ENCODE measurements around the gene MAPKAP1.

Gene MAPKAP1

DNA sequence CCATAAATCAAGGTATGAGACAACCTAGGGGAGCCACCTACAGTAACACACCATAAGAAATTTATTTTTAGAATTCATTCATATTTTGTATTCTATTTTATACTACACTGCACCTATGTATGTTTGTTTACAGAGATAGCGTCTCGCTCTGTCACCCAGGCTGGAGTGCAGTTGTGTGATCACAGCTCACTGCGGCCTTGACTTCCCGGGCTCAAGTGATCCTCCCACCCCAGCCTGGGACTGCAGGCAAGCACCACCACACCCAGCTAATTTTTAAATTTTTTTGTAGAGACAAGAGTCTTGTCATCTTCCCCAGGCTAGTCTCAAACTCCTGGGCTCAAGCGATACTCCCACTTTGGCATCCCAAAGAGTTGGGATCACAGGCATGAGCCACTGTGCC lies 25.4 kb downstream of the MAPKAP1 start:
- Histone ChIP-seq H3K27me3 (ENCODE audit: control insufficient read depth in 1 of 2, insufficient read depth in 2 of 2, low read length in 2 of 2) (no peaks in the 10 kb centered on the region), H3K4me3 (ENCODE audit: low read depth in 1 of 2, low read length in 2 of 2) (no peak overlapping the region), H3K9me3 (ENCODE audit: control insufficient read depth in 1 of 2, low read length in 2 of 2) (no peaks in the 10 kb centered on the region), H3K4me1 (ENCODE audit: control insufficient read depth in 1 of 2, insufficient read depth in 2 of 2, low read length in 2 of 2) (no peaks in the 10 kb centered on the region), H3K36me3 (ENCODE audit: control insufficient read depth in 1 of 2, insufficient read depth in 2 of 2, low read length in 2 of 2) (no peaks in the 10 kb centered on the region), H3K9ac (ENCODE audit: low read depth in 1 of 2, low read length in 2 of 2) (no peak overlapping the region), H3K27ac (ENCODE audit: low read depth, low read length) (no peak overlapping the region)

DNA sequence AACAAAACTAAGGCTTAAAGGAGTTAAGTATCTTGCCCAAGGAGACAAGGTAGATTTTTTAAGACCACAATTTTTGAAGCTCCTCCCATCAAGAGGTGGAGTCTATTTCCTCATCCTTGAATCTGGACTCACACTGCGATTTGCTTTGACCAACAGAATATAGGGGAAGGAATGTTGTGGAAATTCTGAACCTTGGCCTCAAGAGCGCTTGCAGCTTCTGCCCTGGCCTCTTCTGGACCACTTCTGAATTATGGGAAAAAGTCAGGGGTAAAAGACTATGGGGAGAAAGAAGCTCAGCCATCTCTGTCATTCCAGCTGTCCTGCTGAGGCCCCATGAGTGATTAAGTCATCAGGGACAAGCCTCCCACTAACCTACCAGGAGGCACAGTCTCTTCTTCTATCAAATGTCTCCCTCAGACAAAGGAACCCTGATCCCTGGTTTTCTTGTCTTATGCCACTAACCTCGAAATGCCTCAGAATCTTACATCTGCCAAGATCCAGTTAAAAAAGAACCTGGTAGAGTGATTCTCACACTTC lies 25.9 kb downstream of the MAPKAP1 start:
- no peaks in the 10 kb centered on the region for H3K36me3 ChIP-seq (ENCODE audit: control insufficient read depth in 1 of 2, insufficient read depth in 2 of 2, low read length in 2 of 2)
- H3K9ac ChIP-seq (ENCODE audit: low read depth in 1 of 2, low read length in 2 of 2) = no peak overlapping the region
- H3K27ac ChIP-seq (ENCODE audit: low read depth, low read length) = no peak overlapping the region
- H3K9me3 ChIP-seq (ENCODE audit: control insufficient read depth in 1 of 2, low read length in 2 of 2) = no peaks in the 10 kb centered on the region
- H3K27me3 ChIP-seq (ENCODE audit: control insufficient read depth in 1 of 2, insufficient read depth in 2 of 2, low read length in 2 of 2) = no peaks in the 10 kb centered on the region
- no peak overlapping the region for H3K4me3 ChIP-seq (ENCODE audit: low read depth in 1 of 2, low read length in 2 of 2)
- H3K4me1 ChIP-seq (ENCODE audit: control insufficient read depth in 1 of 2, insufficient read depth in 2 of 2, low read length in 2 of 2) = no peaks in the 10 kb centered on the region

DNA sequence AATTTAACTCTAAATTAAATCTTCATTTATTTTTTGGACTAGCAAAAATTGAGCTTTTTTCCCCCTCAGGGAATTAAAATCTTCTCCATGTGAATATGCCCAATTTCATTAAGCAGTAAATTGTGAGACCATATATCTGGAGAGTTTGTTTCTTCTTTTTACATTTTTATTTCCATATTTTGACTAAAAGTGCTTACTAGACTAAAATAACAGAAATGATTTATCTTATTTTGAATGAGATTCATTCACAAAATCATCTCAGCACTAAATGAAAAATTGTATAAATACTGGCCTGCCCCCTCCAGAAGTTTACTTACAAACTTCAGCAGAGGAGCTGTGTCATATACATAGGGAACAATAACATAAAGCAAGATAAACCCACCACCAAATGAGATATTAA lies 26.6 kb downstream of the MAPKAP1 start:
- Histone ChIP-seq H3K4me1 (ENCODE audit: control insufficient read depth in 1 of 2, insufficient read depth in 2 of 2, low read length in 2 of 2) (peaks cover 0 to under 1% of the 10 kb centered on the region in 2 donors), H3K9ac (ENCODE audit: low read depth in 1 of 2, low read length in 2 of 2) (no peak overlapping the region), H3K27me3 (ENCODE audit: control insufficient read depth in 1 of 2, insufficient read depth in 2 of 2, low read length in 2 of 2) (no peaks in the 10 kb centered on the region), H3K4me3 (ENCODE audit: low read depth in 1 of 2, low read length in 2 of 2) (no peak overlapping the region), H3K36me3 (ENCODE audit: control insufficient read depth in 1 of 2, insufficient read depth in 2 of 2, low read length in 2 of 2) (no peaks in the 10 kb centered on the region), H3K9me3 (ENCODE audit: control insufficient read depth in 1 of 2, low read length in 2 of 2) (no peaks in the 10 kb centered on the region), H3K27ac (ENCODE audit: low read depth, low read length) (no peak overlapping the region)

DNA sequence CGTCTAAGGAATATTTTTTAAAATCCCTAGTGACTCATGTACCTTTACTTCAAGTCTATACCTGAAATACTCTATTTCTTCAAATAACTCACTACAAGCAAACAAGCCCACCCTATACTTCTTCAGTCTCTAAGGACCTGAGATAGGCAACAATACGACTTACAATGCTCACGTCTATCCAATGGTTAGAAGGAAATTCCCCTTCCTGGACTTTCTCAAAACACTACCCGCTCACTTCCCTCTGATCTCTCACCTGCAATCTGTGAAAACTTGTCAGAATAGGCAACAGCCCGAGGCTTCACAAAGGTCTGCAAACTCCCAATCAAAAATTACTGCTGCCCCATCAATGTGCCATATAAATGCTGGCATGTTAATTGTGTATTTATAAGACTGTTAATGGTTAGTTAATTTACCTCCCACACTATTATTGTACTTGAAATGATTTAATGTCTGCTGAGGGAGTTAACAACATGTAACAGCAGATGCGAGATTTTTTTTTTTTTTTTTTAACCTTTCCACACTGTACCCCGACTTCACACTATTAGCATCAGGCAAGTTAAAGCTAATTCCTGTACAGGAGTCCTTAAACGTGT lies 27.3 kb downstream of the MAPKAP1 start:
- no peaks in the 10 kb centered on the region for H3K36me3 ChIP-seq (ENCODE audit: control insufficient read depth in 1 of 2, insufficient read depth in 2 of 2, low read length in 2 of 2)
- H3K4me1 ChIP-seq (ENCODE audit: control insufficient read depth in 1 of 2, insufficient read depth in 2 of 2, low read length in 2 of 2) = peaks cover 0 to 8% of the 10 kb centered on the region in 2 donors
- no peaks in the 10 kb centered on the region for H3K27me3 ChIP-seq (ENCODE audit: control insufficient read depth in 1 of 2, insufficient read depth in 2 of 2, low read length in 2 of 2)
- no peak overlapping the region for H3K27ac ChIP-seq (ENCODE audit: low read depth, low read length)
- no peak overlapping the region for H3K9ac ChIP-seq (ENCODE audit: low read depth in 1 of 2, low read length in 2 of 2)
- no peak overlapping the region for H3K4me3 ChIP-seq (ENCODE audit: low read depth in 1 of 2, low read length in 2 of 2)
- no peaks in the 10 kb centered on the region for H3K9me3 ChIP-seq (ENCODE audit: control insufficient read depth in 1 of 2, low read length in 2 of 2)

DNA sequence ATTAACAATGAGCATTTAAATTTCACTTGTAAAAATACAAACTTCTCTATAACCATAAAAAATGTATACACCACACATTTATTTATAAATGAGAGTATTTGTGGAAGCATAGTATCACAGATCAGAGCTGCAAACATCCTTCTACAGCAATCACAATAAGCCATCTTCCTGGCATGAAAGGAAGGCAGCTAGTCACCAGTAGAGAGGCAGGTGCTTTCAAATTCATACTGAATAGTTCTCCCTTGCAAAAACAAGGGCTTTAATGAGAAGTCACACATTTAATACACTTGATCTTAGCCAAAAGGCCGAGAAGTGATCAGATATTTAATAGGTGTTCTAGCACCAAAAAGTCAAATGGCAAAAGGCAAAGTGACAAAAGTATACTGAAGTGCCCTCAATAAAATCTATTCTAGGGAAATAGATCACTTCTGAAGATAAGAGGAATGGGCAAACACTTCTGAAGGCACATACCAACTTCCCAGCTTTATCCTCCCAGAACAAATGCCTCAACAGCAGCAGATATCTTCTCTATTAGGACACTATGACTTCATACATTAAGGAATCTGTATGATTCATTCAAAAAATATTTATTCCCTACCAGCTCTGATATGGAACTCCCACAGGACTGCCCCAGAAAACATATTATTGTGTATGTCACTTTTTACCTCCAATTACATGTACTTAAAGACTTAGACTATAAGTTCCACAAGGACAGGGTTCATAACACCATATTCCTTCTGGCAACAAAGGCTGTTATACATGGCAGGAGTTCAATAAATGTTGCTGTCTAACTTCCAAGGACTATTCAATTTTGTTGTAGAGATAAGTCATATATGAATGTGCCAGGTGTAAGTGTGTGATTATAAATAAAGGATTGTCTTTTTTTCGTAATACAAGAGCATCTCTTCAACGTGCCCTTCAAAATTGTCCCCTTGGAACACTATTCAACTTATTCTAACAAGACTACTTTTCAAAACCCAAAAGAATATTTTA lies 31.7 kb downstream of the MAPKAP1 start:
- H3K27ac ChIP-seq (ENCODE audit: low read depth, low read length) = no peak overlapping the region

DNA sequence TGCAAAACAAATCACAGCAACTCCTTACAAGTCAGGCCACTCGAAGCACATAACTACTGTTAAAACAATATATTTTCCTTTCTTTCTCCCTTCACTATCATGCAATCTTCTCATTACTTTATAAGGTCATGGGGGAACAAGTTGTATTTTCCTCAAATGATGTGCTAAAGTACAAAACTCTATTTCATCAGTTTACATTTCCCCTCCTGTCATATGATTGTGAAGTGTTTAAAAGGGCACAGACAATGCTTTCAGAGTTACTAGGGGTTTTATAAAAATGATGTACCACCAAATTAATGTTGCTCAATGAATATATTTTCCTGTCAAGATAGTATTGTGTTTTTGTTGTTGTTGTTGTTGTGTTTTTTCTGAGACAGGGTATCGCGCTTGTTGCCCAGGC lies 34.1 kb downstream of the MAPKAP1 start:
- Histone ChIP-seq H3K27ac (ENCODE audit: low read depth, low read length) (no peak overlapping the region), H3K27me3 (ENCODE audit: control insufficient read depth in 1 of 2, insufficient read depth in 2 of 2, low read length in 2 of 2) (no peaks in the 10 kb centered on the region), H3K9me3 (ENCODE audit: control insufficient read depth in 1 of 2, low read length in 2 of 2) (no peaks in the 10 kb centered on the region), H3K4me1 (ENCODE audit: control insufficient read depth in 1 of 2, insufficient read depth in 2 of 2, low read length in 2 of 2) (peaks cover 0 to 9% of the 10 kb centered on the region in 2 donors), H3K9ac (ENCODE audit: low read depth in 1 of 2, low read length in 2 of 2) (no peak overlapping the region), H3K4me3 (ENCODE audit: low read depth in 1 of 2, low read length in 2 of 2) (no peak overlapping the region), H3K36me3 (ENCODE audit: control insufficient read depth in 1 of 2, insufficient read depth in 2 of 2, low read length in 2 of 2) (peaks cover 0 to 14% of the 10 kb centered on the region in 2 donors)

More for the DNA sequence above, 31.7 kb downstream of the MAPKAP1 start:
- H3K4me1 ChIP-seq (ENCODE audit: control insufficient read depth in 1 of 2, insufficient read depth in 2 of 2, low read length in 2 of 2) = peaks cover 0 to 9% of the 10 kb centered on the region in 2 donors
- H3K27me3 ChIP-seq (ENCODE audit: control insufficient read depth in 1 of 2, insufficient read depth in 2 of 2, low read length in 2 of 2) = no peaks in the 10 kb centered on the region
- no peak overlapping the region for H3K4me3 ChIP-seq (ENCODE audit: low read depth in 1 of 2, low read length in 2 of 2)
- no peaks in the 10 kb centered on the region for H3K9me3 ChIP-seq (ENCODE audit: control insufficient read depth in 1 of 2, low read length in 2 of 2)
- H3K9ac ChIP-seq (ENCODE audit: low read depth in 1 of 2, low read length in 2 of 2) = no peak overlapping the region
- H3K36me3 ChIP-seq (ENCODE audit: control insufficient read depth in 1 of 2, insufficient read depth in 2 of 2, low read length in 2 of 2) = peaks cover 0 to 9% of the 10 kb centered on the region in 2 donors

DNA sequence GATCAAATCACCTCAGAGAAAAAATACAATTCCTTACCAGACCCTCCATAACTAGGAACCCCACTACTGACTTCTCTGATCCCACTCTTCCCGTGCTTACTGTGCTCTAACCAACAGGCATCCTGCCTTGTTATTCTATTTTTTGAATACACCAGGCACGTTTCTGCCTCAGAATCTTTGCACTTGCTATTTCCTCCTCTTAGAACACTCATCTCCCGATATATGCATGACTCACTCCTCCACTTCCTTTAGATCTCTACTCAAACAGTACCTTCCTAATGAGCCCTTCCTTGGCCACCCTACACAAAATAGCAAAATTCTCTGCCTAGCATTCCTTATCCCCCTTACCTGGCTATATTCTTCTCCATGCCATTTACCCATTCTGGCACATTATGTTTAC lies 43.9 kb downstream of the MAPKAP1 start:
- Histone ChIP-seq H3K27ac (ENCODE audit: low read depth, low read length) (no peak overlapping the region), H3K9ac (ENCODE audit: low read depth in 1 of 2, low read length in 2 of 2) (no peak overlapping the region), H3K4me3 (ENCODE audit: low read depth in 1 of 2, low read length in 2 of 2) (no peak overlapping the region), H3K9me3 (ENCODE audit: control insufficient read depth in 1 of 2, low read length in 2 of 2) (no peaks in the 10 kb centered on the region), H3K27me3 (ENCODE audit: control insufficient read depth in 1 of 2, insufficient read depth in 2 of 2, low read length in 2 of 2) (no peaks in the 10 kb centered on the region), H3K36me3 (ENCODE audit: control insufficient read depth in 1 of 2, insufficient read depth in 2 of 2, low read length in 2 of 2) (peaks cover 0 to 8% of the 10 kb centered on the region in 2 donors), H3K4me1 (ENCODE audit: control insufficient read depth in 1 of 2, insufficient read depth in 2 of 2, low read length in 2 of 2) (no peaks in the 10 kb centered on the region)

DNA sequence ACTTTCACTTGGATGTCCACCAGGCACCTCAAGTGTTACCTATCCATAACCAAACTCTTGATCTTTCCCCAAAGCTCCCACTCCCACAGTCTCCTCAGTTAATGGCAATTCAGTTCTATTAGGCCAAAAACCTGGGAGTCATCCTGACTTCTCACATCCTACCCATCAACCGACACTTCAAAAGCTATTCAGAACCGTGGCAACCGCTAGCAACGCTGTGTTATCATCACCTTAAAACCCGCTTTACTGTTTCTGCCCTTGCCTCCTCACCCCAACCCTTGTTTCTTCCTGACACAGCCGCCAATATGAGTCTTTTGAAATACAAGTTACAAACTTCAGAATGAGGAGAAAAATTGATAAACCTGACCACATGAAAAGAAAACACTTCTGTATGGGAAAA lies 46.5 kb downstream of the MAPKAP1 start:
- no peak overlapping the region for H3K27ac ChIP-seq (ENCODE audit: low read depth, low read length)
- no peak overlapping the region for H3K4me3 ChIP-seq (ENCODE audit: low read depth in 1 of 2, low read length in 2 of 2)
- H3K4me1 ChIP-seq (ENCODE audit: control insufficient read depth in 1 of 2, insufficient read depth in 2 of 2, low read length in 2 of 2) = no peaks in the 10 kb centered on the region

DNA sequence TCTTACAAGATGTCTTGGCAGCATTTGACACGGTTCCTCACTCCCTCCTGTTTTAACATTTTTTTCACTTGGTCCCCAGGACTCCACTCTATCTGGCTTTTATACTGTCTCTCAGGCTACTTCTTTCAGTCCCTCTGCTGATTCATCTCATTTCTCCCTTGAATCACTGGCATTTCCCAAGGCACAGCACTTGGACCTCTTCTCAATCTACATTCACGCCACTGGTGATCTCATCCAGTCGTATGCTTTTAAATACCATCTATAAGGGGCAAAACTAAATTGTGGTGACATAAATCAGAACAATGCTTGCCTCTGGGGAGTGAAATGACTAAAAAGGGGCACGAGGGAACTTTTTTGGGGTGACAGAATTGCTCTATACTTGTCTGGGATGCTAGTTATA lies 47.1 kb downstream of the MAPKAP1 start:
- H3K4me3 ChIP-seq (ENCODE audit: low read depth in 1 of 2, low read length in 2 of 2) = no peak overlapping the region
- no peak overlapping the region for H3K27ac ChIP-seq (ENCODE audit: low read depth, low read length)
- no peak overlapping the region for H3K9ac ChIP-seq (ENCODE audit: low read depth in 1 of 2, low read length in 2 of 2)
- peaks cover 0 to 10% of the 10 kb centered on the region in 2 donors for H3K36me3 ChIP-seq (ENCODE audit: control insufficient read depth in 1 of 2, insufficient read depth in 2 of 2, low read length in 2 of 2)
- H3K4me1 ChIP-seq (ENCODE audit: control insufficient read depth in 1 of 2, insufficient read depth in 2 of 2, low read length in 2 of 2) = no peaks in the 10 kb centered on the region
- no peaks in the 10 kb centered on the region for H3K27me3 ChIP-seq (ENCODE audit: control insufficient read depth in 1 of 2, insufficient read depth in 2 of 2, low read length in 2 of 2)
- no peaks in the 10 kb centered on the region for H3K9me3 ChIP-seq (ENCODE audit: control insufficient read depth in 1 of 2, low read length in 2 of 2)

More for the DNA sequence above, 46.5 kb downstream of the MAPKAP1 start:
- Histone ChIP-seq H3K9me3 (ENCODE audit: control insufficient read depth in 1 of 2, low read length in 2 of 2) (no peaks in the 10 kb centered on the region), H3K9ac (ENCODE audit: low read depth in 1 of 2, low read length in 2 of 2) (no peak overlapping the region), H3K27me3 (ENCODE audit: control insufficient read depth in 1 of 2, insufficient read depth in 2 of 2, low read length in 2 of 2) (no peaks in the 10 kb centered on the region), H3K36me3 (ENCODE audit: control insufficient read depth in 1 of 2, insufficient read depth in 2 of 2, low read length in 2 of 2) (peaks cover 0 to 10% of the 10 kb centered on the region in 2 donors)

DNA sequence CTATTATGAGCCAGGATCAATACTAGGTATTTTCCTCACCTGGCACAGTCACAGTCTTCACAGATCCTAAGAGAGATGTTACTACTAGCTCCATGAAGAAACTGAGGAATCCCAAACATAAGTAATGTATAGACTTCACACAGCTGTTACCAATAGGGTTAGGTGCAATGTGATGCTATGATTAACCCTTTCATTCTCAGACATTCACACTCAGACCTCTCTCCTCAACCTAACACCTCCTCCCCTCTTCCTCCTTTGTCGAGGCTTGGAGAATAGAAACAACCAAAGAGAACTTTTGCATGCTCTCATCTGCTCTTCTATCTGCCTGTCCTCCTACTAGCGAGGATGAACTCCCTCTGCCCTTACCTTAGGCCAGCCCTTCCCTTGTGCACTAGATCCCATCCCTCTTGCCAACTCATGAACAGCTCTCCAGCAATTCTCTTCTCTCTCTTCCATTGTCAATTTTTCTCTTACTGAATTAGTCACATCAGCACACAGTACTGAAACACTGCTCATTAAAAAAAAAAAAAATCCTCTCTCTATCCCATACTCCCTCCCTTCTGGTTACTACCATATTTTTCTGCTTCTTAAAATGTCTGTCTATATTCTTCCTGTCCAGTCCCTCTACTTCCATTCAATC lies 47.7 kb downstream of the MAPKAP1 start:
- Histone ChIP-seq H3K4me3 (ENCODE audit: low read depth in 1 of 2, low read length in 2 of 2) (no peak overlapping the region), H3K27me3 (ENCODE audit: control insufficient read depth in 1 of 2, insufficient read depth in 2 of 2, low read length in 2 of 2) (no peaks in the 10 kb centered on the region), H3K27ac (ENCODE audit: low read depth, low read length) (no peak overlapping the region), H3K4me1 (ENCODE audit: control insufficient read depth in 1 of 2, insufficient read depth in 2 of 2, low read length in 2 of 2) (no peaks in the 10 kb centered on the region), H3K36me3 (ENCODE audit: control insufficient read depth in 1 of 2, insufficient read depth in 2 of 2, low read length in 2 of 2) (peaks cover 0 to 10% of the 10 kb centered on the region in 2 donors), H3K9ac (ENCODE audit: low read depth in 1 of 2, low read length in 2 of 2) (no peak overlapping the region), H3K9me3 (ENCODE audit: control insufficient read depth in 1 of 2, low read length in 2 of 2) (no peaks in the 10 kb centered on the region)

Data from duodenal mucosa (tissue), 2 donors.